K562 treated with DMSO at 1 percent for 48 hours (cell line): Measurements from ENCODE around the gene NUAK1. TPM values are rescaled to one million over a fixed set of nuclear protein-coding genes. Genes with fewer than 3 reads are reported as not detected.

Experiments
- total RNA-seq: library from RNA; unstranded; fragments of 300-600 nt; gene quantifications from 2 replicates; pipeline ENCODE4 v1.2.3, GENCODE V29; 2022; ENCODE audit warnings: low replicate concordance; ENCODE audit errors: extremely low read depth

NUAK1 gene
- not detected in 2 replicates for total RNA-seq

GRCh38 chr12:106138633-106139421, at the start of gene NUAK1:
TSS of gene NUAK1 (minus strand) at chr12:106138954. CDS start at chr12:106138653, 301 bp downstream.

Other genes starting within 250 kb of the NUAK1 start
- not detected in 2 replicates for gene CKAP4, start 109.1 kb upstream of the NUAK1 start, total RNA-seq
- gene TCP11L2, start 163.8 kb upstream of the NUAK1 start, total RNA-seq = not detected in 2 replicates
- not detected in 2 replicates for gene POLR3B, start 218.8 kb upstream of the NUAK1 start, total RNA-seq